Measurements from ENCODE around the gene IRAK3.

- TF ChIP-seq TAF1 (IDR thresholded peaks at IDR 0.05; ENCODE audit: low read depth), result no peak
- no peak for TF ChIP-seq ZBTB7A (IDR thresholded peaks at IDR 0.05; ENCODE audit: low read depth)
- no peak for TF ChIP-seq EP300 (IDR thresholded peaks at IDR 0.05; ENCODE audit: borderline replicate concordance)
- TF ChIP-seq YY1 (IDR thresholded peaks at IDR 0.05; ENCODE audit: low read depth), result no peak
- no peak for TF ChIP-seq RAD21 (IDR thresholded peaks at IDR 0.05; ENCODE audit: low read depth)
- TF ChIP-seq NFIC (IDR thresholded peaks at IDR 0.05), result no peak
- no peak for TF ChIP-seq TCF12 (IDR thresholded peaks at IDR 0.05; ENCODE audit: low read depth)
- TF ChIP-seq CREB1 (IDR thresholded peaks at IDR 0.05; ENCODE audit: low read depth), result no peak
- TF ChIP-seq CEBPB (IDR thresholded peaks at IDR 0.05), result no peak
- no peak for TF ChIP-seq MAX (IDR thresholded peaks at IDR 0.05)
- TF ChIP-seq EGR1 (IDR thresholded peaks at IDR 0.05), result no peak
Measured at GRCh38 chr12:66203820-66204219, 14.8 kb downstream of the IRAK3 start.
